Body of pancreas (tissue), 4 donors: ENCODE measurements around the gene CKMT2. TPM values are rescaled to one million over a fixed set of nuclear protein-coding genes. Genes with fewer than 3 reads are reported as not detected.

ENCODE experiments used
- ATAC-seq: fragments of 150-250 bp; one replicate; pipeline ENCODE4 v1.9.1; 2016
- DNase-seq, 4 donors: peaks; one replicate each; pipeline ENCODE4 v3.0.0-alpha.2; 2019
- H3K27ac ChIP-seq, 4 donors: fragments of 200-600 bp; sonication (generic); 1 replicate in 3 of 4; 2 replicates in 1 of 4; pipeline versions ENCODE4 v1.5.1 to v1.6.1; 2016 to 2019; ENCODE audit warnings: mild to moderate bottlenecking in 1 of 4, mixed read lengths in 1 of 4, moderate library complexity in 1 of 4
- H3K27me3 ChIP-seq, 2 donors: fragments of 200-600 bp; sonication (generic); one replicate each; pipeline ENCODE4 v1.6.0; 2016; ENCODE audit warnings: mild to moderate bottlenecking in 1 of 2
- H3K36me3 ChIP-seq, 2 donors: fragments of 200-600 bp; sonication (generic); replicated peaks in 1 of 2; 2 replicates each; pipeline ENCODE4 v1.5.1; 2016; ENCODE audit warnings: low read depth in 2 of 2; ENCODE audit not compliant: insufficient read depth in 1 of 2
- H3K4me1 ChIP-seq: fragments of 200-600 bp; sonication (generic); one replicate; pipeline ENCODE4 v1.6.0; 2016
- H3K4me3 ChIP-seq, 2 donors: fragments of 200-600 bp; sonication (generic); 1 replicate in 1 of 2; 2 replicates in 1 of 2; pipeline ENCODE4 v1.5.1; 2016 to 2019
- H3K9me3 ChIP-seq, 3 donors: fragments of 200-600 bp; sonication (generic); 1 replicate in 2 of 3; 2 replicates in 1 of 3; pipeline ENCODE4 v1.5.1; 2016
- POLR2A ChIP-seq, 3 donors: fragments of 450-650 bp; IDR thresholded peaks; one replicate each; pipeline ENCODE4 v1.6.1; 2016; ENCODE audit warnings: antibody characterized with exemption in 3 of 3, mild to moderate bottlenecking in 2 of 3
- WGBS, 2 donors: methylation state at CpG; one replicate each; pipeline ENCODE4 v1.1.5; 2017; 5-methylcytosine and 5-hydroxymethylcytosine counted together
- intact Hi-C: fragments of 100-400 bp; cut with DNase I; formaldehyde crosslinking; loops from one replicate; pipeline ENCODE4 v1.15.1; 2023
- total RNA-seq, 2 donors: library from RNA; depleted of rRNA; stranded (reverse); fragments of >200 nt; gene quantifications; one replicate each; pipeline ENCODE4 v1.1.0, GENCODE V29; 2016
- TF ChIP-seq, protein P1 (sequence below), 7 experiments: fragments of 450-650 bp in 4 of 7; fragments of 200-600 bp in 3 of 7; sonication (generic) in 3 of 7; IDR thresholded peaks; one replicate each; pipeline ENCODE4 v1.5.1; 2016 to 2019; ENCODE audit warnings: antibody characterized with exemption in 7 of 7

CKMT2 gene
- total RNA-seq, 2 donors from 2014 or later: 3.9 to 4.9 TPM

- Histone ChIP-seq H3K27ac (no peak overlapping the region), H3K9me3 (no peaks in the 10 kb centered on the region), H3K4me1 (peaks cover 8% of the 10 kb centered on the region), H3K36me3 (no peaks in the 10 kb centered on the region), H3K27me3 (no peaks in the 10 kb centered on the region), H3K4me3 (no peak overlapping the region)
- TF ChIP-seq, protein P1, sequence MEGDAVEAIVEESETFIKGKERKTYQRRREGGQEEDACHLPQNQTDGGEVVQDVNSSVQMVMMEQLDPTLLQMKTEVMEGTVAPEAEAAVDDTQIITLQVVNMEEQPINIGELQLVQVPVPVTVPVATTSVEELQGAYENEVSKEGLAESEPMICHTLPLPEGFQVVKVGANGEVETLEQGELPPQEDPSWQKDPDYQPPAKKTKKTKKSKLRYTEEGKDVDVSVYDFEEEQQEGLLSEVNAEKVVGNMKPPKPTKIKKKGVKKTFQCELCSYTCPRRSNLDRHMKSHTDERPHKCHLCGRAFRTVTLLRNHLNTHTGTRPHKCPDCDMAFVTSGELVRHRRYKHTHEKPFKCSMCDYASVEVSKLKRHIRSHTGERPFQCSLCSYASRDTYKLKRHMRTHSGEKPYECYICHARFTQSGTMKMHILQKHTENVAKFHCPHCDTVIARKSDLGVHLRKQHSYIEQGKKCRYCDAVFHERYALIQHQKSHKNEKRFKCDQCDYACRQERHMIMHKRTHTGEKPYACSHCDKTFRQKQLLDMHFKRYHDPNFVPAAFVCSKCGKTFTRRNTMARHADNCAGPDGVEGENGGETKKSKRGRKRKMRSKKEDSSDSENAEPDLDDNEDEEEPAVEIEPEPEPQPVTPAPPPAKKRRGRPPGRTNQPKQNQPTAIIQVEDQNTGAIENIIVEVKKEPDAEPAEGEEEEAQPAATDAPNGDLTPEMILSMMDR (IDR thresholded peaks at IDR 0.05): no peak
- TF ChIP-seq POLR2A (IDR thresholded peaks at IDR 0.05): no peak
- ATAC-seq (no peak), DNase-seq (no peak)
- WGBS, 2 donors: 63 to 68% methylated on average over 4 of the region's 4 CpGs
- intact Hi-C loops: no loop called here
Measured at GRCh38 chr5:81228084-81228483, 5.0 kb upstream of the CKMT2 start.

- Histone ChIP-seq H3K27ac (no peak overlapping the region), H3K9me3 (no peaks in the 10 kb centered on the region), H3K4me3 (no peak overlapping the region), H3K36me3 (no peaks in the 10 kb centered on the region), H3K4me1 (peaks cover 27% of the 10 kb centered on the region), H3K27me3 (no peaks in the 10 kb centered on the region)
- intact Hi-C loops: no loop called here
- DNase-seq (no peak), ATAC-seq (no peak)
- TF ChIP-seq POLR2A (IDR thresholded peaks at IDR 0.05): no peak
- TF ChIP-seq, protein P1 (IDR thresholded peaks at IDR 0.05): no peak
- WGBS, 2 donors: 74 to 83% methylated on average over 8 of the region's 8 CpGs
Measured at GRCh38 chr5:81230416-81230815, 2.7 kb upstream of the CKMT2 start.

DNA sequence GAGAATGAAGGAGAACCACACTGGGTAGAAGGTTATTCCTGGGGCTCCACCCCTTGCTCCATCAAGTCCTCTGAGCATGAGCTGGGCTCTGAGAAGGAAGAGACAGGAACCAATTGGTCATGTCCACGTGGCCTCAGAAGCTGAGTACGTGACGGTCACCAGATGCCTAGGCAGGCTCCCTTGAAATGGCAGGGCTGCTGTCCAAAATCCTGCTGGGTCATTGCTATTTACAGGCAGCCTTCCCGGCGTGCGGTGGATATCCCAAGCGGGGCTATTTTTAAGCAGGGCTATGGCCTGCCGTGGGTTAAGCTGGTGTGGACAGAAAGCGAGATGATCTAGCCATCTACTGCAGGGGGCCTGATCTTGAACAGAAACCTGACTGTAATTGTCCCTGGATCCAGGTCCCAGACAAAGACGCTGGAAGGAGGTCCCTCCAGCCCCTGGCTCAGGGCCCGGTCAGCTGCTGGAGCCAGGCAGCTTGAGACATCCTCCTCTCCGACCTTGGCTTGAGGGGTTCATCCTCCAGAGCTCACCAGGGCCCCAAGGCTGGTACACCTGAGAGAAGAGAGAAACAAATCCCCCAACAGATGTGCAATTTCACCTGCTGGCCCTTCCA lies 550 bp upstream of the CKMT2 start:
- Histone ChIP-seq H3K4me3 (no peak overlapping the region), H3K27ac (peak overlapping the region in 3 of 4 donors; percentile 51 to 65 (median 52)), H3K36me3 (no peaks in the 10 kb centered on the region), H3K9me3 (no peaks in the 10 kb centered on the region), H3K27me3 (no peaks in the 10 kb centered on the region), H3K4me1 (peaks cover 34% of the 10 kb centered on the region)
- intact Hi-C loops: no loop called here
- 58% methylated on average over 10 to 12 of the region's 12 CpGs for WGBS, 2 donors
- TF ChIP-seq POLR2A (IDR thresholded peaks at IDR 0.05): no peak
- TF ChIP-seq, protein P1 (IDR thresholded peaks at IDR 0.05): no peak
- peak; percentile 21 to 56 (median 40) for DNase-seq
- ATAC-seq: peak; percentile 11

- ATAC-seq: no peak
- 87 to 100% methylated on average over 2 to 7 of the region's 7 CpGs for WGBS, 2 donors
- Histone ChIP-seq H3K36me3 (no peaks in the 10 kb centered on the region), H3K9me3 (no peaks in the 10 kb centered on the region), H3K4me1 (peaks cover 34% of the 10 kb centered on the region), H3K27me3 (no peaks in the 10 kb centered on the region), H3K27ac (peak overlapping the region in 2 of 4 donors; percentile 24 to 52), H3K4me3 (no peak overlapping the region)
- DNase-seq: no peak
- no peak for TF ChIP-seq POLR2A (IDR thresholded peaks at IDR 0.05)
- TF ChIP-seq, protein P1 (IDR thresholded peaks at IDR 0.05): no peak
- intact Hi-C loops: no loop called here
Measured at GRCh38 chr5:81234299-81234698, 1.2 kb downstream of the CKMT2 start.

DNA sequence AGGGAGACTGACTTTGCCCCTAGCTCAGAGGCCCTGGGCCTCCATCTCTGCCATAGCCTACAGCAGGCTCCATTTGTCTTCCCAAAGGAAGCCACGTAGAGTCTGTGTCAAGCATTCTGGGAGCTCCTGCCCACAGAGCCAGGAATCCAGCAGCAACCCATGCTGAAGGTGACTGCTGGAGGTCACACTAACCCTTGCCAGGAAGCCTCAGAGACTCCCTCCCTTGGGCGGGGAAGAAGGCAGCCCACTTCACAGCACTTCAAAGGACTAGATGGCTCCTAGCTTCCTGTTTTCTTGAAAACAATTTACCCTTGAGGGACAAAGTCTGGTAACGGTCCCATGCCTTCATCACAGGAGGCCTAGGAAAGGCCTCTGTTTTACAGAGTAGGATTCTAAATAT lies 1.7 kb downstream of the CKMT2 start:
- Histone ChIP-seq H3K9me3 (no peaks in the 10 kb centered on the region), H3K4me1 (peaks cover 34% of the 10 kb centered on the region), H3K36me3 (no peaks in the 10 kb centered on the region), H3K27ac (peak overlapping the region in 2 of 4 donors; percentile 24 to 52), H3K27me3 (no peaks in the 10 kb centered on the region), H3K4me3 (no peak overlapping the region)
- 67 to 89% methylated on average over 3 of the region's 3 CpGs for WGBS, 2 donors
- DNase-seq (no peak), ATAC-seq (no peak)
- intact Hi-C loops: no loop called here
- TF ChIP-seq, protein P1 (IDR thresholded peaks at IDR 0.05): no peak
- no peak for TF ChIP-seq POLR2A (IDR thresholded peaks at IDR 0.05)
